HEK293 (cell line): ENCODE measurements around the gene CTSD.
A peak's percentile ranks its signal among the peaks of the same experiment; 100 is the strongest.

Experiments
- CTCF ChIA-PET: fragments of 350-600 bp; formaldehyde crosslinking; extraction: SDS; loops from one replicate; lab custom pipeline; 2021; ENCODE audit warnings: antibody characterized with exemption; lab: Yijun Ruan, JAX
- POLR2A ChIA-PET: fragments of 300-600 bp; formaldehyde crosslinking; extraction: SDS; loops from one replicate; lab custom pipeline; 2020; ENCODE audit warnings: antibody characterized with exemption, inconsistent platforms; lab: Yijun Ruan, JAX
- H3K27ac ChIP-seq: fragments of 200-500 bp; sonication (Bioruptor generic); 2 replicates; pipeline ENCODE4 v1.5.1; 2014; ENCODE audit warnings: low read depth, low read length, control low read depth, inconsistent platforms; ENCODE audit errors: extremely low read depth
- H3K36me3 ChIP-seq, 2 experiments: fragments of 200-500 bp in 1 of 2; sonication (Bioruptor generic) in 1 of 2; 1 replicate in 1 of 2; 2 replicates in 1 of 2; pipeline ENCODE4 v1.5.1; 2014 to 2017; ENCODE audit warnings: inconsistent platforms in 2 of 2, low read length in 2 of 2; ENCODE audit not compliant: control insufficient read depth in 2 of 2, insufficient read depth in 1 of 2
- H3K4me1 ChIP-seq: fragments of 200-500 bp; sonication (Bioruptor generic); 2 replicates; pipeline ENCODE4 v1.5.1; 2014; ENCODE audit warnings: mild to moderate bottlenecking, low read length, inconsistent platforms; ENCODE audit not compliant: control insufficient read depth, insufficient read depth
- H3K4me3 ChIP-seq: 2 replicates; pipeline ENCODE4 v1.5.1; 2011; ENCODE audit warnings: low read depth, mild to moderate bottlenecking, control low read depth, low read length, moderate library complexity
- H3K9me3 ChIP-seq: fragments of 200-500 bp; sonication (Bioruptor generic); 2 replicates; pipeline ENCODE4 v1.5.1; 2014; ENCODE audit warnings: low read depth, low read length, inconsistent platforms; ENCODE audit not compliant: control insufficient read depth, insufficient read depth
- BCL11B ChIP-seq: fragments of 450-650 bp; formaldehyde crosslinking; IDR thresholded peaks from 2 replicates; pipeline ENCODE4 v1.5.1; 2016; ENCODE audit warnings: low read depth, missing biosample characterization, missing genetic modification characterization
- GLI4 ChIP-seq: fragments of 450-650 bp; formaldehyde crosslinking; IDR thresholded peaks from 2 replicates; pipeline ENCODE4 v1.5.1; 2016; ENCODE audit warnings: missing biosample characterization, missing genetic modification characterization
- HOXD13 ChIP-seq: sonication (generic); formaldehyde crosslinking; IDR thresholded peaks from 2 replicates; pipeline ENCODE4 v1.8.0; 2022; ENCODE audit warnings: missing genetic modification reagents, borderline replicate concordance
- OVOL3 ChIP-seq: fragments of 450-650 bp; formaldehyde crosslinking; IDR thresholded peaks from 2 replicates; pipeline ENCODE4 v1.5.1; 2016; ENCODE audit warnings: missing biosample characterization, missing genetic modification characterization
- SETDB1 ChIP-seq: IDR thresholded peaks from one replicate; pipeline ENCODE4 v1.6.1; 2017; ENCODE audit warnings: mild to moderate bottlenecking, low read length, moderate library complexity, mixed read lengths; ENCODE audit not compliant: insufficient read length
- ZFHX2 ChIP-seq: fragments of 450-650 bp; formaldehyde crosslinking; conservative IDR thresholded peaks from 2 replicates; pipeline ENCODE4 v1.5.1; 2016; ENCODE audit warnings: missing biosample characterization, missing genetic modification characterization
- ZNF341 ChIP-seq: fragments of 450-650 bp; formaldehyde crosslinking; IDR thresholded peaks from 2 replicates; pipeline ENCODE4; 2016; ENCODE audit warnings: low read depth, missing biosample characterization, missing genetic modification characterization
- ZNF354C ChIP-seq: fragments of 450-650 bp; formaldehyde crosslinking; IDR thresholded peaks from 2 replicates; pipeline ENCODE4 v1.5.1; 2016; ENCODE audit warnings: missing biosample characterization, missing genetic modification characterization, low read depth, borderline replicate concordance
- ZNF404 ChIP-seq: fragments of 450-650 bp; formaldehyde crosslinking; IDR thresholded peaks from 2 replicates; pipeline ENCODE4 v1.5.1; 2017; ENCODE audit warnings: missing biosample characterization, missing genetic modification characterization
- ZNF629 ChIP-seq: fragments of 450-650 bp; formaldehyde crosslinking; IDR thresholded peaks from 2 replicates; pipeline ENCODE4 v1.5.1; 2017; ENCODE audit warnings: missing biosample characterization, missing genetic modification characterization
- ZNF677 ChIP-seq: fragments of 450-650 bp; IDR thresholded peaks from 2 replicates; pipeline ENCODE4 v1.5.0; 2018; ENCODE audit warnings: missing biosample characterization, mild to moderate bottlenecking, missing genetic modification characterization, moderate library complexity
- ZNF785 ChIP-seq: fragments of 450-650 bp; formaldehyde crosslinking; IDR thresholded peaks from 2 replicates; pipeline ENCODE4 v1.5.1; 2016; ENCODE audit warnings: missing biosample characterization, missing genetic modification characterization
- ZNF791 ChIP-seq: fragments of 450-650 bp; formaldehyde crosslinking; IDR thresholded peaks from 2 replicates; pipeline ENCODE4 v1.5.1; 2016; ENCODE audit warnings: missing biosample characterization, missing genetic modification characterization
- TF ChIP-seq, protein P1 (sequence below): fragments of 450-650 bp; formaldehyde crosslinking; IDR thresholded peaks from 2 replicates; pipeline ENCODE4 v1.5.1; 2016; ENCODE audit warnings: missing biosample characterization, missing genetic modification characterization, borderline replicate concordance

Gene CTSD

GRCh38 chr11:1780700-1781592, 17.2 kb upstream of the CTSD start:
- H3K4me3 ChIP-seq, result no peak overlapping the region
- CTCF ChIA-PET, result no interaction called here
- TF ChIP-seq ZFHX2 (tag by site-specific recombination) (no peak), SETDB1 (no peak), HOXD13 (CRISPR knock-in tag) (no peak), OVOL3 (tag by site-specific recombination) (no peak), ZNF785 (tag by site-specific recombination) (no peak)
- TF ChIP-seq, all 188 proteins: peak for 0
- Histone ChIP-seq H3K27ac (no peak overlapping the region), H3K9me3 (no peaks in the 10 kb centered on the region), H3K36me3 (no peaks in the 10 kb centered on the region), H3K4me1 (no peaks in the 10 kb centered on the region)
- POLR2A ChIA-PET, result interaction anchor here (0.6 kb wide), 1 partner anchor 18 kb away, joined by 4 read pairs; no protein-coding TSS in a partner anchor

- Histone ChIP-seq H3K27ac (no peak overlapping the region), H3K9me3 (no peaks in the 10 kb centered on the region), H3K4me1 (no peaks in the 10 kb centered on the region), H3K36me3 (no peaks in the 10 kb centered on the region), H3K4me3 (no peak overlapping the region)
- TF ChIP-seq ZNF341 (0 out of 2 replicates have a peak, but pooled peaks have one; percentile 37), ZNF791 (tag by site-specific recombination) (no peak), ZNF629 (tag by site-specific recombination) (no peak), BCL11B (tag by site-specific recombination) (no peak), ZNF354C (no peak)
- TF ChIP-seq, protein P1, sequence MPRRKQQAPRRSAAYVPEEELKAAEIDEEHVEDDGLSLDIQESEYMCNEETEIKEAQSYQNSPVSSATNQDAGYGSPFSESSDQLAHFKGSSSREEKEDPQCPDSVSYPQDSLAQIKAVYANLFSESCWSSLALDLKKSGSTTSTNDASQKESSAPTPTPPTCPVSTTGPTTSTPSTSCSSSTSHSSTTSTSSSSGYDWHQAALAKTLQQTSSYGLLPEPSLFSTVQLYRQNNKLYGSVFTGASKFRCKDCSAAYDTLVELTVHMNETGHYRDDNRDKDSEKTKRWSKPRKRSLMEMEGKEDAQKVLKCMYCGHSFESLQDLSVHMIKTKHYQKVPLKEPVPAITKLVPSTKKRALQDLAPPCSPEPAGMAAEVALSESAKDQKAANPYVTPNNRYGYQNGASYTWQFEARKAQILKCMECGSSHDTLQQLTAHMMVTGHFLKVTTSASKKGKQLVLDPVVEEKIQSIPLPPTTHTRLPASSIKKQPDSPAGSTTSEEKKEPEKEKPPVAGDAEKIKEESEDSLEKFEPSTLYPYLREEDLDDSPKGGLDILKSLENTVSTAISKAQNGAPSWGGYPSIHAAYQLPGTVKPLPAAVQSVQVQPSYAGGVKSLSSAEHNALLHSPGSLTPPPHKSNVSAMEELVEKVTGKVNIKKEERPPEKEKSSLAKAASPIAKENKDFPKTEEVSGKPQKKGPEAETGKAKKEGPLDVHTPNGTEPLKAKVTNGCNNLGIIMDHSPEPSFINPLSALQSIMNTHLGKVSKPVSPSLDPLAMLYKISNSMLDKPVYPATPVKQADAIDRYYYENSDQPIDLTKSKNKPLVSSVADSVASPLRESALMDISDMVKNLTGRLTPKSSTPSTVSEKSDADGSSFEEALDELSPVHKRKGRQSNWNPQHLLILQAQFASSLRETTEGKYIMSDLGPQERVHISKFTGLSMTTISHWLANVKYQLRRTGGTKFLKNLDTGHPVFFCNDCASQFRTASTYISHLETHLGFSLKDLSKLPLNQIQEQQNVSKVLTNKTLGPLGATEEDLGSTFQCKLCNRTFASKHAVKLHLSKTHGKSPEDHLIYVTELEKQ, result no peak
- ChIA-PET CTCF (interaction anchor here (0.5 kb wide), 1 partner anchor 53 kb away, joined by 3 read pairs; no protein-coding TSS in a partner anchor), POLR2A (no interaction called here)
Observed at GRCh38 chr11:1779806-1780699, 16.3 kb upstream of the CTSD start.

- Histone ChIP-seq H3K4me1 (no peaks in the 10 kb centered on the region), H3K9me3 (no peaks in the 10 kb centered on the region), H3K27ac (no peak overlapping the region)
- POLR2A ChIA-PET, result no interaction called here
- TF ChIP-seq ZNF677 (no peak), GLI4 (tag by site-specific recombination) (peak; percentile 87; the same call in 1 of the 2 replicates), ZNF404 (tag by site-specific recombination) (no peak)
- TF ChIP-seq, all 188 proteins: peak for 1
- Histone ChIP-seq H3K36me3 (no peaks in the 10 kb centered on the region), H3K4me3 (no peak overlapping the region)
- CTCF ChIA-PET, result interaction anchor here (0.5 to 1.6 kb wide), 2 partner anchors 53 to 85 kb away, joined by 3 to 4 read pairs; no protein-coding TSS in a partner anchor
Observed at GRCh38 chr11:1779034-1779805, 15.5 kb upstream of the CTSD start.
